Neural crest cell (in vitro differentiated cells): ENCODE results near the gene KCNK3. TPM values are rescaled to one million over a fixed set of nuclear protein-coding genes. Genes with fewer than 3 reads are reported as not detected.

ENCODE experiments used
- DNase-seq: peaks from one replicate; pipeline ENCODE4 v3.0.0; 2021; ENCODE audit warnings: low read depth, mixed read lengths, low spot score
- H3K27ac Mint-ChIP-seq: one replicate; pipeline ENCODE4 v1.8.0; 2021; ENCODE audit warnings: mild to moderate bottlenecking, mixed read lengths; ENCODE audit not compliant: unreplicated experiment
- H3K27me3 Mint-ChIP-seq: 2 replicates; pipeline ENCODE4 v1.8.0; 2021; ENCODE audit warnings: low read depth, mild to moderate bottlenecking, mixed read lengths
- H3K36me3 Mint-ChIP-seq: 2 replicates; pipeline ENCODE4 v1.8.0; 2021; ENCODE audit warnings: low read depth, mild to moderate bottlenecking, mixed read lengths
- H3K4me1 Mint-ChIP-seq: 2 replicates; pipeline ENCODE4 v1.8.0; 2021; ENCODE audit warnings: mixed read lengths
- H3K4me3 Mint-ChIP-seq: one replicate; pipeline ENCODE4 v1.8.0; 2021; ENCODE audit warnings: mild to moderate bottlenecking, mixed read lengths
- H3K9me3 Mint-ChIP-seq: 2 replicates; pipeline ENCODE4 v1.8.0; 2021; ENCODE audit warnings: mixed read lengths
- CTCF ChIP-seq: fragments of 200-600 bp; sonication (generic); conservative IDR thresholded peaks from 2 replicates; pipeline ENCODE4 v1.5.0; 2021; ENCODE audit warnings: antibody characterized with exemption, mild to moderate bottlenecking
- total RNA-seq: library from RNA; stranded (reverse); gene quantifications from 2 replicates; pipeline ENCODE4 v1.2.1, GENCODE V29; 2021

KCNK3 gene
- total RNA-seq, 1 donor from 2014 or later: 0.58 TPM

GRCh38 chr2:26692897-26693849 lies 651 bp downstream of the KCNK3 start:
- no peak for TF ChIP-seq CTCF
- DNase-seq: no peak
- no peak overlapping the region for H3K27ac Mint-ChIP-seq
- H3K27me3 Mint-ChIP-seq: peaks cover 75% of the 10 kb centered on the region
- peak overlapping the region; percentile 24 for H3K4me3 Mint-ChIP-seq
- no peaks in the 10 kb centered on the region for H3K36me3 Mint-ChIP-seq
- H3K4me1 Mint-ChIP-seq: peaks cover 13% of the 10 kb centered on the region
- no peaks in the 10 kb centered on the region for H3K9me3 Mint-ChIP-seq

GRCh38 chr2:26694001-26694400 lies 1.5 kb downstream of the KCNK3 start:
- Mint-ChIP-seq H3K27ac (no peak overlapping the region), H3K4me3 (peak overlapping the region; percentile 49), H3K36me3 (no peaks in the 10 kb centered on the region), H3K27me3 (peaks cover 77% of the 10 kb centered on the region), H3K9me3 (no peaks in the 10 kb centered on the region), H3K4me1 (peaks cover 13% of the 10 kb centered on the region)
- no peak for TF ChIP-seq CTCF
- DNase-seq: no peak

- Mint-ChIP-seq H3K4me1 (peaks cover 13% of the 10 kb centered on the region), H3K4me3 (no peak overlapping the region), H3K9me3 (no peaks in the 10 kb centered on the region), H3K27me3 (peaks cover 69% of the 10 kb centered on the region), H3K36me3 (no peaks in the 10 kb centered on the region), H3K27ac (no peak overlapping the region)
- no peak for DNase-seq
- no peak for TF ChIP-seq CTCF
These were observed 3.9 kb downstream of the KCNK3 start for GRCh38 chr2:26696351-26696816.

GRCh38 chr2:26697425-26697824 lies 4.9 kb downstream of the KCNK3 start:
- H3K4me1 Mint-ChIP-seq: peaks cover 7% of the 10 kb centered on the region
- no peak overlapping the region for H3K4me3 Mint-ChIP-seq
- no peak for DNase-seq
- no peak overlapping the region for H3K27ac Mint-ChIP-seq
- TF ChIP-seq CTCF: no peak
- H3K36me3 Mint-ChIP-seq: no peaks in the 10 kb centered on the region
- peaks cover 65% of the 10 kb centered on the region for H3K27me3 Mint-ChIP-seq
- no peaks in the 10 kb centered on the region for H3K9me3 Mint-ChIP-seq

- H3K9me3 Mint-ChIP-seq: no peaks in the 10 kb centered on the region
- H3K27me3 Mint-ChIP-seq: peaks cover 53% of the 10 kb centered on the region
- TF ChIP-seq CTCF: no peak
- H3K4me1 Mint-ChIP-seq: no peaks in the 10 kb centered on the region
- no peak overlapping the region for H3K27ac Mint-ChIP-seq
- H3K4me3 Mint-ChIP-seq: no peak overlapping the region
- no peaks in the 10 kb centered on the region for H3K36me3 Mint-ChIP-seq
- DNase-seq: no peak
These were observed 6.8 kb downstream of the KCNK3 start for GRCh38 chr2:26699295-26699694.
